GM18517 (cell line): Measurements from ENCODE around the gene MAP3K14.

Experiments used
- ATAC-seq: cut with Tn5 transposase; IDR thresholded peaks from one replicate; pipeline ENCODE4 v1.9.1; 2021; ENCODE audit warnings: mild to moderate bottlenecking, moderate library complexity; ENCODE audit not compliant: unreplicated experiment

Gene MAP3K14

DNA sequence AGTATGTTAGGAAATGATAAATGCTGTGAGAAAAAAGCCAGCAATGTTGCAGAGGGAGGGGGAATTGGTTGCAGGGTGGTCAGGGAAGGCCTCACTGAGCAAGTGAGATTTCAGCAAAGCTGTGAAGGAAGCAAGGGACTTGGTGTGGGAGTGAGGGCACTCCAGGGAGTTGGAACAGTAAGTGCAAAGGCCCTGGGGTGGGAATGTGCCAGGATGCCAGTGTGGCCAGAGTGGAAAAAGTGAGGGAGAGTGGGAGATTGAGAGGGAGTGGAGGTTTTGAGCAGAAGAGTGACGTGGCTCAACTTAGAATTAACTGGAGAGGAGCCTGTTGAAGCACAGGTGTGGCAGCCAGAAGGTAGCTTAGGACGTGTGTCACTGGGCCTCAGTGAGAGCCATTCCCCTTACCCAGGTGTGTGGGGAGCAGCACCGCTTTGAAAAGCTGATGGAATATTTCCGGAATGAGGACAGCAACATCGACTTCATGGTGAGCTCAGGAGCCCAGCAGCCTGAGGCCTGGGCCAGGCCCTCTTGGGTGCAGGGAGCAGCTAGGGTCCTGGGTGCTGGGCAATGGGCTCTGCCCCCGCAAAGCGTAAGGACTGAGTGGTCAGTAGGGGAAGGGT lies 78.6 kb downstream of the MAP3K14 start:
- no peak for ATAC-seq

DNA sequence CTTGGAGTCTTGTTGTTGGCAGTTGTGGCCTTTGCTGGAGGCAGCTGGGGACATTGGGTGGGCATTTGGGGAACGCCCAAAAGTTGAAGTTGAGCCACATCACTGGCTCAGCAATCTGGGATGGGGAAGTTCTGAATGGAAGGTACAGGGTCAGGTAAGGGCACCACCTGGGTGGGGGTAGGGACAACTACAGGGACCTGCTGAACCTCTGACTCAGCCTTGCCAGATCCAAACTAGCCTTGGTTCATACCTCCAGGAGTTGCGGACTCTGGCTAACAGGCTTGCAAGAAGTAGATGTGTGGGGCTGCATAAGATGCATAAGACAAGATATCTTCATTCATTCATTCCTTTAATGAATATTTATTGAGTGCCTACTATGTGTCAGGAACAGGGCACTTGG lies 79.1 kb downstream of the MAP3K14 start:
- ATAC-seq: no peak

DNA sequence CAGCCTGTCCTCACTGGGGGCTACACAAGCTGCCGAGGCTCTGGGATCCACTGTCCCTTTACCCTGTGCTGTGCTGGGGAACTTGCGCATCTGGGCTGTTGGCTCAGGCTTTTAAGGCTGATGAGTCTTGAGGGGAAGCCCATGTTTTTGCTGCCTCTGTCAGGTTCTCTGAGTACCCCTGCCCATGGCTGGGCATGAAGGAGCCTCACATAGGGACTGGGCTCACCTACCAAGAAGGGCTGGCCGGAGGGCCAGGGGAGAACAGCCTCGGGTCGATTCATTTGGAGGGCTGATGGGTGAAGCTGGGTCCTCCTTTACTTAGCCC lies 80.6 kb downstream of the MAP3K14 start:
- no peak for ATAC-seq

DNA sequence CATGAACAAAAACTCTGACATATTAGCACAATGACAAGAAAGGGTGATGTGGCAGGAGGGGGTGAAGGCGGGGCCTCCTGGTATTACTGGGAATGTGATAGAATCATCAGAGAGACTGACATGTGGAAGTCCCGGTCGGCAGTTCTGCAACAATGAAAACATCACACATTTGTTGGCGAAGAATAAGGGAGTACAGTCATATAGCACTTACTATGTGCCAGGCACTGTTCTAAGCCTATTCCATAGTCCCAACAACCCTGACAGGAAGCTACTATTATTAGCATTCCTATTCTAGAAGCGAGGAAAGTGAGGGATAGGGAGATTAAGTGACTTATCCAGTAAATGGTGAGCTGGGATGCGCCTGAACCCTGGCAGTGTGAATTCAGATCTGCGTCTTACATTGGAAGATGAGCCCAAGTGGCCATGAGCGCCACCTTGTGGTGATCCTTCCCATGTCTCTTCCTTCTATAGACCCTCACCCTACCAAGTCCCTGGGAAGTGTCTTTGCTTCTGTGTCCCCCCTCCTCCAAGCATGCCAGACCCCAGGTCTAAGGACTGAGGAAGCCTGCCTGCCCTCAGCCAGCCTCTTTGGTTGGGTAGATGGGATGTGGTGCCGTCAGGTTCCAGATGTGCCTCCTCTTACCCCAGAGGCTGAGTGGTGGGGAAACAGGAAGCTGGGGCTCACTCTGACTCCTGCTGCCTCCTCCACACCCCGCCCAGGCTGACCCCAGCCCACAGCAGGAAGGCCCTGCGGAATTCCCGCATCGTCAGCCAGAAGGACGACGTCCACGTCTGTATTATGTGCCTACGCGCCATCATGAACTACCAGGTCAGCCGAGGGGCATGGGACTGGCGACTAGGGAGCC lies 81.2 kb downstream of the MAP3K14 start:
- no peak for ATAC-seq

DNA sequence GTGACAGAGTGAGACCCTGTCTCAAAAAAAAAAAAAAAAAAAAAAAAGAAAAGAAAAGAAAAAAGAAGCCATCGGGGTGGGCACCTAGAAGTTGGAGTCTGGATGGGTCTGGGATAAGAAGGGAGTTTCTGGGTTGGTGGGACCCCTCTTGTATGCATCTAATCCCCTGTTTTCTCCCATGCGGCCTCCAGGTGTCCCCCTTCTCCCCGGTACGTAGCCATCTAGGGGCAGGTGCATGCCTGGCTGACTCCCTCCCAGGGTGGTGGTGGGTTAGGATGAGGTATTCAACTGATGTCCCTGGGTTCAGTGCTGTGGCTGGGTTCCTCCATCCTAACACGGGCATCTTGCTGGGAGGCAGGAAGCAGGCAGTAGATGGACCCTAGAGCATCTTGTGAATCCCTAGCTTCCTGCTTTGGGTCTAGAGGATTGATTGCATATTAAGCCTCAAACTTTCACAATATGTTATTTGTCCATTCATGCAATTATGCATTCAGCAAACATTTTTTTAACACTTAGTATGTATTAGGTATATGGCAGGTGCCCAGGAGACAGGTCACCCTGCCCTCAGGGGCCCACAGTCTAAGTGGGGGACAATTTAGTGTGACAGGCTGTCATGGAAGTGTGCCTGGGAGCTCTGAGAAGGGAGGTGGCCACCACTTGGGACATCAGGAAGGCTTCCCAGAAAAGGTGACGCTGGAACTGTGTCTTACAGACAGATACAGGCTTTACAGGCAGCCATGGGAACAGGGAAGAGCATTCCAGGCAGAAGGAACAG lies 82.0 kb downstream of the MAP3K14 start:
- ATAC-seq: no peak

DNA sequence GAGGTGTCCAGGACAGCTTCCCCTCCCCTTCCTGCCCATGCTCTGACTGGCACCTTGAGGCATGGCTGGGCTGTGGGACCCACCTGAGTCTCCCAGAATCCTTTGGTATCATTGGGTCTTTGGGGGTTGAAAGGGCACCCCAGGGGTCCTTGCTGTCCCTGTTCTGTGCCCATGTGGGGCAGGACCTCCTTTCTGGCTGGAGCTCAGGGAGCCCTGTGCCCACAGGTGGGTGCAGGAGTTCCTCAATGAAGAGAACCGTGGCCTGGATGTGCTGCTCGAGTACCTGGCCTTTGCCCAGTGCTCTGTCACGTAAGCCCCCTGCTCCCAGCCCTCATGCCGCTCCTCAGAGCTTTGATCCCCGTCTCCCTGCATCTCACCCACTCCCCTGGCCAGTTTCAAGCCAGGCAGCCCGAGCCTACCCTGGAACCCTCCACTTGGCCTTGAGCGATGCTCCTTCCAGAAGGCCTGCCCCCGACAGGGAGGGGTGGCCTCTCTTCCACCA lies 83.3 kb downstream of the MAP3K14 start:
- no peak for ATAC-seq

DNA sequence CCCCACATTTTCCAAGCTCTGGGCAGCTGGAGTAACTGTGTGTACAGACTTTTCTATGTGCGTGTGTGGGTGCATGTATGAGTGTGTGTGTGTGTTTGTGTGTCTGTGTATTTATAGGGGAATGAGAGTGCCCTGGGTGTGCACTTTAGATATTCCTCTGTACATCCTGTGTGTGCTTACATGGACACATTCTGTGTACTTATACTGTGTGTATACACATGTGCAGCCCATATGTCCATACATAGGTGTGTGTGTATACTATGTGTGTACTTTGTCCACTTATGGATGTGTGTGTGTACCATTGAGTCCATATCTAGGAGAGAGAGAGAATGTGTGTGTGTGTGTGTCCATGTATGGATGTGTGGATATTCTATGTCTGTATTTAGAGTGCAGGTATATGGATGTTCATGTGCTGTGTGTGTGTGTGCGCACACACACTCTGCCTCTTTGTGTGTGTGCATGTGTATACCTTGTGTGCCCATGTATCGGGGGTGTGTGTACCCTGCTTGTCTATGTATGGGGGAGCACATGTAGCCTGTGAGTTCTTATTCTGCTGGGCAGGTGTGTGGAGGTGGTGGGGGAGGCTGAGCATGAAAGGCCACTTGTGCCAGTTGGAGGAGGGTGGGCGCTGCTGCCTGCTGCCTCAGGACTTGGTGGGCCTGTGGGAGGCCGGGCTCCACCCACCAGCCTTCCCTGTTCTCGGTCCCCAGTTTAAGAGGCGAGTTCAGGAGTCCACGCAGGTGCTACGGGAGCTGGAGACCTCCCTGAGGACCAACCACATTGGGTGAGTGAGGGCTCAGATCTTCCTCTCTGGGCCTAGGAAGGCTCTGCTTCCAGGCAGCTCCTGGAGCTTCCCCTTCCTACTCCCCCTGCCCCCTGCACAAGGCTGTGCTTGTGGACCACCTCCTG lies 84.1 kb downstream of the MAP3K14 start:
- ATAC-seq: no peak

DNA sequence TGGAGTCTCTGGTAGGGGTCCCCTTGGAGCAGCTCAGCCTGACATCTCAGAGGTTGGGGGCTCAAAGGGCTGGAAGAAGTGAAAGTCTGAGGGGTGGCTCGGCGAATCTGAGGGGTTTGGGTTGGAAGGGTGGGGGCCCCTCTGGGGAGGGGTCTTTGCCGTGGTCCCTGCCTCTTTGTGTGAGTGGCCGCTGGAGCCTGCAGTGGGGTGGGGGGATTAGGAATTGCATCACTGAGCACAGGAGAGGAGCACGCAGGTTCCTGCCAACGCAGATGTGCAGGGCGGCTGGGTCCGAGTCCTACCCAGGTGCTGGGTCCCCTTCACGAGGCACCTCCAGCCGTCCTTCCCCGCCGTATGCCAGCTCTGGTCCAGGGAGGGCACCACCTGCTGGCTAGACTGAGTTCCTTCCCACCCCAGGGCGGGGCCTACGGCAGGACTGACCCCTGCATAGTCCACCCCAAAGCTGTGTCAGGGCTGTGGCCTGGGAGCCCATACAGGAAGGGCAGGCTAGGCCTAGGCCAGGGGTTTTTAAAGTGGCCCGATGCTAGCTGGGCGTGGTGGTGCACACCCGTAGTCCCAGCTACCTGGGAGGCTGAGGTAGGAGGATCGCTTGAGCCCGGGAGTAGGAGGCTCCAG lies 85.2 kb downstream of the MAP3K14 start:
- no peak for ATAC-seq

DNA sequence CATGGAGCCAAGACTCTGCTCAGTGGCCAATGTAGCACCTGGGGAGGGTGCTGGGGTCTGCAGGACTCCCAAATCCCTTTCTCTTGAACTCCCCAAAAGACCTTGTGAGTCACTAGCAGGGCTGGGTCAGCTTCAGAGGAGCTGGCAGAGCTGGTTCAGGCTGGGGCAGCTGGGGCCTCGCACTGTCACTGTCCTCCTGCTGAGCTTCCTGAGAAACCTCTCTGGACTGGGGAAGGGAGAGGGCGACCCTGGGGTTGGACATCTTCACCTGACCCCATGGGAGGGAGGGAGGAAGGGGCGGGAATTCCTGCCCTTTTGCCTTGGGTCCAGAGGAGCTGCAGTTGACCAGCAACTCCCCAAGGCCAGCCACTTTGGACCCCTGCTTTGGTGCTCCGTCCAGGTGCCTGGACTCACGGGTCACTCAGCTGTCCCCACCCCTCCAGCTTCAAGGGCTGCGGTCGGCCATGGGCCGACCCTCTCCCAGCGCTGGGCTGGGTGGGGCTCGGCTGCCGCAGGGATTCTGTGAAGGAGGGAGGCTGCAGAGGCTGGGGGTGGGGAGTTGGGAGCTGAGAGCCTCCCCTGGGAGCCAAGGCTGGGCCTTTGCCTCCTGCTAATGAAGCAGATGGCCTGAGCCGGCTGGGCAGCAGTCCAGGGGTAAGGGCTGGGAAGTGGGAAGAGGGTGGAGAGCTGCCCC lies 85.9 kb downstream of the MAP3K14 start:
- no peak for ATAC-seq

DNA sequence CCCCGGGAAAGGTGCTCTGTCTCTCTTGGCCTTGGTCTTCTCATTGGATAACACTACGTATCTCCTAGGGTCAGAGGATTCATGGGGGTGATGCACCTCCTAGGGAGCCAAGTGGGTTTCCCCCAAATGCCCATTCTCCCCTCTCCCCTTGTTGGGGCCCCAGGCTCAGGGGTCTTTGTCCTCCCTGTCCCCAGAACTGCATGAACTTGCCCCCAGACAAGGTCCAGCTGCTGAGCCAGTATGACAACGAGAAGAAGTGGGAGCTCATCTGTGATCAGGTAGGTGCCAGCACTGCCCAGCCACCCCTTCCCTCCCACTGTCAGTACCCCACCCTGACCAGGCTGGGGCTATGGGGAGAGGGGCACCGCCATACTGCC lies 86.4 kb downstream of the MAP3K14 start:
- ATAC-seq: no peak

DNA sequence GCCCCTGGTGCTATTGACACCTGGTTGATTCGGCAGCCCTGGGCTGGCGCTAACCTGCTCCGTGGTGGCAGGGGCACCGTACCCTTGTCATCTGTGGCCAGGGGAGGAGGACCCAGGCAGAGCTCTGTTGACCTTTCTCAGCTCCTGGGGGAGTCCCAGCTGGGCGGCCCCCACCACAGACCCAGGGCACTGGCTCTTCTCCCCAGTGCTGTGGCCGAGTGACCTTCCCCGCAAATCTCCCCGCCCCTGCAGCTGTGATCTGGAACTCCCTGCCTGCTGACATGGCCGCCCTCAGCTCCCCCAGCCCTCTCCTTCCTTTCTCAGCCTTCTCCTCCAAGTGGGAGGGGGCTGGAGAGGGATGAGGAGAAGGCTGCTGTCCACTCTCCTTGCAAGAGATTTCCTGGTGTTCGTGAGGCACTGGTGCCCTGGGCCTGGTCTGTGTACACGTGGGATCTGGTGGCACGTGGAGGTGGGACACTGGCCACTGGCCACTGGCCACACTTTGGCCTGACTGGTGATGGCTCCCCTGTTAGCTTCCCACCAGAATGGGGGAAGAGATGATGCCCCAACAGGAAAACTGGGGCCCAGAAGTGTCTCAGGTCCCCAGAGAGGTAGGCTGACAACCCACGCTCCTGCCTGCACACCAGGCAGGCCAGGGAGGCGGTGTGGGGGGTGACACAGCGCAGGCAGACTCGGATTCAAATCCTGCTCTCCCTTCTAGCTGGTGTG lies 87.0 kb downstream of the MAP3K14 start:
- ATAC-seq: no peak

DNA sequence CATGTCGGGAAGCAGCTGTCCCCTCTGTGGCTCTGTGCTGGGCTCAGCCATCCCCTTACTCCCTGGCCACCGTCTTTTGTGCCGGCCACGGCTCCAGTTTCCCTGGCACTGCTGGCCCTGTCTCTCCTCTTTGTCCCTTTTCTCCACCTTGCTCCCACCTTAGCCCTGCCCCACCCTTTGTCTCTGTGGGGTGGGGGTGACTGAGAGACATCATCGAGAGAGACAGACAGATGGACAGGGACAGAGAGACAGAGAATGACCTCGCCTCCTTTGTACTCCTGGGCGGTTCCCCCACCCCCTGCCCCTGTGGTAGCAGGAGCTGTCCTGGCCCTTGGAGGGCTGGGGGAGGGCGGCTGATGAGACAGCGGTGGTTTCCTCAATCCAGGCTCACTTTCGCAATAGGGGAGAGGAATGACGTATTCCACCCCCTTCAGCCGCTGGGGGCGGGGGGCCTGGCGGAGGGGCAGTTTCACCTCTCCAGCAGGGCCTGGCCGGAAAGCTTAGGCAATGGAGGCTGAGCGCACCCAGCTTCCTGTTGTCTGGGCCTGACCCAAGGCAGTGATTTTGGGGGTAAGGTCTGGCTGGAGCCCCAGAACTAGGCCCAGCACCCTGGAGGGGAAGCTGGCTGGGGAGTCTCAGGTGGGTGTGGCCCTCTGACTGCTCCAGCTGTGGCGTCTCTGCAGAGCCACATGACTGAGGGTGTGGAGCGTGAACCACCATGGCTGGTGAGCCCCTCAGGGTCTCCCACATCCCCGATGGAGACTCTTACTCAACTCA lies 87.9 kb downstream of the MAP3K14 start:
- ATAC-seq: peak; percentile 26

DNA sequence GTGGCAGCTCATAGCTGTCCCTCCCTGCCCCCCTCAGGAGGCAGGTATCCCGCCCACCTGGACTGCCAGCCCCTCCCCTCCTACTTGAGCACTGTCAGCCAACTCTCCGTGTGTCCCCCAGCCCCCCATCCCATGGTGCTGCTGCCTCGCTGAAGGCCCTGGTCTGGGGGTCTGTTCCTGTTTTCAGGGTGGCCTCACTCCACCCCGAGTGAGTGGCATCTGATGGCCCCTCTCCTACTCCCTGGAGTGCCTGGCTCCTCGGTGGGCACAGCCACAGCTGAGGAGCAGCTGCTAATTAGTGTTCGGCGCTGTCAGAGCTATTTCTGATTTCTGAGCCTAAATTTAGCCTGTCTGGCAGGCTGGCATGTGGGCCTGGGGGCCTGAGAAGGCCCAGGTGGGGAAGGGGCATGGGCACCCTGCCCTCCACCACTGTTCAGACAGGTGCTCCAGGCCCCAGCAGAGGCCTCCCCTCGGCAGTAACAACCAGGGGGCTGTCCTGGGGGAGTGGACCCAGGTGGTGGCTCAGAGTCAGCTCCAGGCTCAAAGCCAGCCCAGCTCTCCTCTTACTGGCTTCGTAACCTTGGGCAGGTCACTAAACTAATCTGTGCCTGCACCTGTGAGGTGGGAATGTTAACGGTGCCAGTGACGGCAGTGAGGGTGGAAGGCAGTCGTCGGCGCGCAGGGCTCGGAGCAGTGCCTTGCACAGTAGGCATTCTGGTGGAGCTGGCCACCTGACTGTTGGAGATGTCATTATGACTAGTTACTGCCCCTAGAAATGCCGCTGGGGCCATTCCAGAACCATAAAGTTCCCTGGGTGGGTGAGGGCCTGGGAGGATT lies 88.7 kb downstream of the MAP3K14 start:
- ATAC-seq: no peak

DNA sequence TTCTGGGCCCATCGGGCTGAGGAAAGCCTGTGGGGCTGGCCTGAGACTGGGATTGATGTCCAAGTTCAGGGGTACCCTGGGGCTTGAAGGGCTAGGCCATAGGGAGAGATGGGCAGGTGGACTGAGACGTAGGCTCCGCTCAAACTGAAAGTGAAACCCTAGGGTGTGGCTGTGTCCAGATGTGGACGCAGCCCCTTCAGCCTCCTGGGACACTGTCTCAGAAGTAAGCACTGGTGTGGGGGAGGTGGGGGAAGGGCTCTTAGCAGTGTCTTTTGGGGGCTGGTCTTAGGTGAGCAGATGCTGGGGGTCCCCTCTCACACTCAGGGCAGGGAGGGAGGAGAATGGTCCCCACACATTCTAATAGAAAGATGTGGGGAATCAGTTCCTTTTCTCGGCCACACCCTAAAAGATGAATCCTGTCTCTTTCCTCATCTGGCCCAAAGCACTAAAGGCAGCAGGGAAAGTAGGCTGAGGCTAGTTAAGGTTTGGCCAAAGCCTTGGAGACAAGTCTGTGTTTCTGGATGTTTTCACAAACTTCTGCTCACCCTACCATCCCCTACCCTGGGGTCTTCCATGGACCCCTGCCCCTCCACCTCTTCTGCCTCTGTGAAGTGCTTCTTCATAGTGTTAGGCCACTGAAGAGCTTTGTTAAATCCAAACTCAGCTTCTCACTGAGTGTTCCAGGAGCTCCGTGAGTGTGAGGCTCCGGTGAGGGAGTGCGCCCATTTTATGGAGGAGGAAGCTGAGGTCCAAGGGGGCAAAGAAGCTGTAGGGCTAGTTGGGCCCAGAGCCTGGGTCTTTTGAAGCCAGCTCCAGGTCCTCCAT lies 89.5 kb downstream of the MAP3K14 start:
- ATAC-seq: peak; percentile 31

DNA sequence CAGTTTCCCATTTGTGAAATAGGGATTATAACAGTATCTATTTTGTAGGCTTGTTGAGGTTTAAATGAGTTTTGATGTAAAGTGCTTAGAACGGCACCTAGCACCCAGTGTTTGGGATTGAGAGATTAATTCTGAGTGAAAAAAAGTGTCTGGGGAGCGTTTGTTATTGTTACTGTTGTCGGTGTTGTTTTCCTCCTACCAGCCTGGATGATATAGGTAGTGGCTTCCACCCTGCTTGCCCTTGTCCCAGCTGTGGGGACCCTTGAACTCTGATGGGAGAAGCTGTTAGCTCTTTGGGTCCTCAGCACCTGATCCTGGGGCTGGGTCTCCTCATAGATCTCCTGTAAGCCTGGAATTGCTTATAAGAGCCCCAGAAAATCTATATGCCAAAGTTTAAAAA lies 90.2 kb downstream of the MAP3K14 start:
- no peak for ATAC-seq

DNA sequence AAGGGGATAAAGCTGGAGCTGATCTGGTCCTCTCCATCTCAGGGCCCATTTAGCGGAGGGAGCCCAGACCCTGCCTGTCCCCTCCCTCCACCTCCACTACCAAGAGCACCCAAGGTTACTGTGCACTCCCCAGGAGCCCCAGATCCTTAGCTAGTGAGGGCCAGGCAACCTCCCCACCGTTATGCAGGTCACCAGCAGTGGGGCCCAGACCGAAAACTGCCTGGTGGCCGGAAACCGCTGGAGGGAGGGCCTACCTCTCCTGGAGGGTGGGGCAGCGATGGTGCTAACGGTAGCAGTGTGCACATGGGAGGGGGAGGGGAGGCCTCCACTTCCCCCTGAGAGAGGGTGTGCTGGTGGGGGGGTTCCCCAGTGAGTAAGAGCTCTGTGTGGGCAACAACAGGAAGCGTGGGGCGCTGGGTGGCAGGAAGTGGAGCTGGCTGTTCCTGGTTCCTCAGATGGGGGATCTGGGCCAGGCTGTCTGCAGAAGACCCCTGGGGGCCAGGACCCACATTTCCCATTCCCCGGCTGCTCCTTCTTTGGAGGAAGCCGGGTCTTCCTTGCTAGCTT lies 90.8 kb downstream of the MAP3K14 start:
- peak; percentile 37 for ATAC-seq
